HepG2 (cell line): ENCODE measurements around the gene IPO8. TPM values are rescaled to one million over a fixed set of nuclear protein-coding genes. Genes with fewer than 3 reads are reported as not detected.

ENCODE experiments used
- BCL6 ChIP-seq: IDR thresholded peaks from 2 replicates; pipeline ENCODE4 v1.6.1; 2016; ENCODE audit warnings: missing genetic modification reagents, missing compliant biosample characterization
- CEBPB ChIP-seq: IDR thresholded peaks from 2 replicates; pipeline ENCODE4 v1.6.1; 2011; ENCODE audit warnings: low read depth, low read length, improper control_type of control experiment, borderline replicate concordance
- EP300 ChIP-seq, 3 experiments: sonication (generic) in 1 of 3; formaldehyde crosslinking in 1 of 3; IDR thresholded peaks; 2 replicates each; pipeline versions ENCODE4 v1.5.1 to v1.6.1; 2011 to 2020; ENCODE audit warnings: low read depth in 2 of 3, low read length in 2 of 3, borderline replicate concordance in 1 of 3, improper control_type of control experiment in 1 of 3, mild to moderate bottlenecking in 1 of 3, missing genetic modification reagents in 1 of 3, moderate library complexity in 1 of 3
- FOXJ3 ChIP-seq: sonication (generic); formaldehyde crosslinking; IDR thresholded peaks from 2 replicates; pipeline ENCODE4 v1.4.0; 2020; ENCODE audit warnings: missing genetic modification reagents, mild to moderate bottlenecking, borderline replicate concordance
- FOXP1 ChIP-seq, 2 experiments: fragments of 450-650 bp in 1 of 2; IDR thresholded peaks; 2 replicates each; pipeline ENCODE4 v1.6.1; 2017 to 2018; ENCODE audit warnings: antibody characterized with exemption in 1 of 2
- GATAD2A ChIP-seq: IDR thresholded peaks from 2 replicates; pipeline ENCODE4 v1.6.1; 2016
- HNF4A ChIP-seq: sonication (generic); formaldehyde crosslinking; IDR thresholded peaks from 2 replicates; pipeline ENCODE4 v1.4.0; 2020; ENCODE audit warnings: missing genetic modification reagents
- IKZF4 ChIP-seq: sonication (generic); formaldehyde crosslinking; IDR thresholded peaks from 2 replicates; pipeline ENCODE4 v1.5.1; 2020; ENCODE audit warnings: borderline replicate concordance, mild to moderate bottlenecking, low read depth, missing genetic modification reagents; ENCODE audit errors: not compliant biosample characterization
- KDM1A ChIP-seq: IDR thresholded peaks from 2 replicates; pipeline ENCODE4 v1.6.1; 2016; ENCODE audit warnings: missing compliant biosample characterization
- MAFK ChIP-seq, 2 experiments: IDR thresholded peaks in 1 of 2; conservative IDR thresholded peaks in 1 of 2; 2 replicates each; pipeline ENCODE4 v1.6.1; 2011; ENCODE audit warnings: improper control_type of control experiment in 2 of 2, low read length in 2 of 2
- MIXL1 ChIP-seq: IDR thresholded peaks from 2 replicates; pipeline ENCODE4 v1.6.1; 2016
- NCOA2 ChIP-seq: sonication (generic); formaldehyde crosslinking; IDR thresholded peaks from 2 replicates; pipeline ENCODE4 v1.8.0; 2022; ENCODE audit warnings: inconsistent platforms
- POGZ ChIP-seq: sonication (generic); formaldehyde crosslinking; IDR thresholded peaks from 2 replicates; pipeline ENCODE4 v1.4.0; 2020; ENCODE audit warnings: mild to moderate bottlenecking, missing genetic modification reagents
- RBAK ChIP-seq: sonication (generic); formaldehyde crosslinking; IDR thresholded peaks from 2 replicates; pipeline ENCODE4 v1.5.1; 2020; ENCODE audit warnings: mild to moderate bottlenecking, missing genetic modification reagents
- RFXAP ChIP-seq: sonication (generic); formaldehyde crosslinking; IDR thresholded peaks from 2 replicates; pipeline ENCODE4 v1.4.0; 2020; ENCODE audit warnings: missing genetic modification reagents, borderline replicate concordance
- SIX4 ChIP-seq: sonication (generic); formaldehyde crosslinking; IDR thresholded peaks from 2 replicates; pipeline ENCODE4 v1.4.0; 2020; ENCODE audit warnings: missing genetic modification reagents
- SMARCC2 ChIP-seq: fragments of 450-650 bp; IDR thresholded peaks from 2 replicates; pipeline ENCODE4 v1.6.1; 2017; ENCODE audit warnings: antibody characterized with exemption, mild to moderate bottlenecking
- SYNCRIP ChIP-seq: fragments of 200-400 bp; formaldehyde crosslinking; IDR thresholded peaks from 2 replicates; pipeline ENCODE4 v1.6.1; 2018; ENCODE audit warnings: mild to moderate bottlenecking, low read depth, low read length; ENCODE audit not compliant: insufficient read depth
- TEAD3 ChIP-seq: optimal IDR thresholded peaks from 2 replicates; pipeline ENCODE3; 2016; ENCODE audit warnings: borderline replicate concordance
- THYN1 ChIP-seq: sonication (generic); formaldehyde crosslinking; IDR thresholded peaks from 2 replicates; pipeline ENCODE4 v1.8.1; 2023; ENCODE audit warnings: low read depth, mild to moderate bottlenecking, moderate library complexity, missing genetic modification reagents, borderline replicate concordance
- ZFP91 ChIP-seq: sonication (generic); formaldehyde crosslinking; IDR thresholded peaks from 2 replicates; pipeline ENCODE4 v1.9.0; 2022; ENCODE audit warnings: missing genetic modification reagents, mild to moderate bottlenecking, borderline replicate concordance
- ZNF251 ChIP-seq: sonication (generic); formaldehyde crosslinking; IDR thresholded peaks from 2 replicates; pipeline ENCODE4 v1.9.0; 2021; ENCODE audit warnings: mild to moderate bottlenecking, missing genetic modification reagents
- ZNF280B ChIP-seq: sonication (generic); formaldehyde crosslinking; IDR thresholded peaks from 2 replicates; pipeline ENCODE4 v1.5.0; 2020; ENCODE audit warnings: missing genetic modification reagents, mild to moderate bottlenecking, borderline replicate concordance
- ZNF644 ChIP-seq: IDR thresholded peaks from 2 replicates; pipeline ENCODE4 v1.6.1; 2016; ENCODE audit warnings: low read depth
- ZNF713 ChIP-seq: sonication (generic); formaldehyde crosslinking; IDR thresholded peaks from 2 replicates; pipeline ENCODE4 v1.4.0; 2020; ENCODE audit warnings: mild to moderate bottlenecking, missing genetic modification reagents
- ZZZ3 ChIP-seq: sonication (generic); formaldehyde crosslinking; IDR thresholded peaks from 2 replicates; pipeline ENCODE4 v1.4.0; 2020; ENCODE audit warnings: missing genetic modification reagents, mild to moderate bottlenecking, borderline replicate concordance
- polyA plus RNA-seq, 8 experiments: library from polyadenylated mRNA; depleted of rRNA in 3 of 8; stranded (reverse) in 7 of 8; unstranded in 1 of 8; fragments of >200 nt; fragmentation: Illumina TruSeq in 4 of 8; extraction: Trizol in 4 of 8; gene quantifications; 2 replicates each; pipeline versions ENCODE4 v1.2.1 to v1.2.3, GENCODE V29; 2011 to 2016; ENCODE audit warnings: low read depth in 4 of 8, missing spikeins in 1 of 8, mixed read lengths in 1 of 8; ENCODE audit not compliant: insufficient read depth in 1 of 8
- total RNA-seq, 5 experiments: library from RNA; depleted of rRNA; stranded (reverse); fragments of >200 nt; fragmentation: Illumina TruSeq; extraction: Trizol; gene quantifications; 2 replicates each; pipeline ENCODE4 v1.2.3, GENCODE V29; 2016; ENCODE audit warnings: low read depth in 1 of 5
- TF ChIP-seq, protein P1 (sequence below): IDR thresholded peaks from 2 replicates; pipeline ENCODE4 v1.6.1; 2016; ENCODE audit warnings: missing compliant biosample characterization, missing genetic modification reagents, borderline replicate concordance
- TF ChIP-seq, protein P2 (sequence below): sonication (generic); formaldehyde crosslinking; IDR thresholded peaks from 2 replicates; pipeline ENCODE4 v1.5.0; 2020; ENCODE audit warnings: mild to moderate bottlenecking, low read depth, missing genetic modification reagents, borderline replicate concordance

The IPO8 gene
- total and polyA plus RNA-seq, 2 of the 13 experiments (the other 11 are each of a cell fraction or from before 2014, with no cell fraction given) = 6.3 to 21.8 TPM

DNA sequence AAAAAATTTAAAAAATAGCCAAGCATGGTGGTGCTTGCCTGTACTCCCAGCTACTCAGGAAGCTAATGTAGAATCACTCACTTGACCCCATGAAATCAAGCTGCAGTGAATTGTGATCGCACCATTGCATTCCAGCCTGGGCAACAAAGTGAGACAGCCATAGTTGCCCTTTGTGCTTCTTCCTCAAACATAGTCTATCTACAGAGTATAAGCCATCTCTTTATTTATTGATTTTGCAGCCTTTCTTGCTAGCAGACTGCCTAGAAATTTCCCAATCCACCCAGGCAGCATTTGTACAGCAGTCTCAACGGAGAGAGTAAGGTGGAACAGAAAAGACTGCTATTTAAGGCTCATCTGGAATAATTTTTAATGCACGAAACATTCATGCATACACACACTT lies 68.8 kb downstream of the IPO8 start (continued):
- no peak for TF ChIP-seq ZZZ3 (CRISPR knock-in tag)
- TF ChIP-seq FOXJ3 (CRISPR knock-in tag) = 0 out of 2 replicates have a peak, but pooled peaks have one; percentile 22
- peak; percentile 58 for TF ChIP-seq POGZ (CRISPR knock-in tag)
- no peak for TF ChIP-seq NCOA2 (CRISPR knock-in tag)
- TF ChIP-seq ZNF713 = no peak
- TF ChIP-seq, protein P1, sequence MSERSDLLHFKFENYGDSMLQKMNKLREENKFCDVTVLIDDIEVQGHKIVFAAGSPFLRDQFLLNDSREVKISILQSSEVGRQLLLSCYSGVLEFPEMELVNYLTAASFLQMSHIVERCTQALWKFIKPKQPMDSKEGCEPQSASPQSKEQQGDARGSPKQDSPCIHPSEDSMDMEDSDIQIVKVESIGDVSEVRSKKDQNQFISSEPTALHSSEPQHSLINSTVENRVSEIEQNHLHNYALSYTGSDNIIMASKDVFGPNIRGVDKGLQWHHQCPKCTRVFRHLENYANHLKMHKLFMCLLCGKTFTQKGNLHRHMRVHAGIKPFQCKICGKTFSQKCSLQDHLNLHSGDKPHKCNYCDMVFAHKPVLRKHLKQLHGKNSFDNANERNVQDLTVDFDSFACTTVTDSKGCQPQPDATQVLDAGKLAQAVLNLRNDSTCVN = no peak
- TF ChIP-seq SMARCC2 = no peak
- TF ChIP-seq THYN1 (CRISPR knock-in tag) = no peak
- no peak for TF ChIP-seq MAFK (conservative IDR thresholded peaks at IDR 0.05 in 1 of 2, IDR thresholded peaks at IDR 0.05 in 1 of 2; ENCODE audit: low read length in 2 of 2)
- 0 out of 2 replicates have a peak, but pooled peaks have one; percentile 11 for TF ChIP-seq KDM1A (CRISPR knock-in tag)
- peak; percentile 74 for TF ChIP-seq HNF4A
- TF ChIP-seq BCL6 = peak; percentile 32; the same call in 1 of the 2 replicates
- no peak for TF ChIP-seq ZFP91 (CRISPR knock-in tag)
- TF ChIP-seq SYNCRIP = no peak
- TF ChIP-seq ZNF644 (CRISPR knock-in tag) = peak; percentile 60; the same call in 1 of the 2 replicates
- peak in 1 of 2 experiments; percentile 45; a peak in 1 of 4 replicates for TF ChIP-seq EP300 (IDR thresholded peaks at IDR 0.05; ENCODE audit: low read depth in 2 of 2, low read length in 2 of 2)
- TF ChIP-seq EP300 (CRISPR knock-in tag; IDR thresholded peaks at IDR 0.05; ENCODE audit: borderline replicate concordance) = no peak
- peak; percentile 77 for TF ChIP-seq GATAD2A (CRISPR knock-in tag)
- TF ChIP-seq IKZF4 (CRISPR knock-in tag) = no peak
- TF ChIP-seq CEBPB = peak; percentile 72; the same call in 1 of the 2 replicates
- no peak for TF ChIP-seq RBAK (CRISPR knock-in tag)
- no peak for TF ChIP-seq FOXP1 (IDR thresholded peaks at IDR 0.05)
- TF ChIP-seq FOXP1 (CRISPR knock-in tag; IDR thresholded peaks at IDR 0.05) = peak; percentile 25; the same call in 1 of the 2 replicates
- no peak for TF ChIP-seq SIX4 (CRISPR knock-in tag)
- TF ChIP-seq ZNF251 (CRISPR knock-in tag) = no peak
- TF ChIP-seq, protein P2, sequence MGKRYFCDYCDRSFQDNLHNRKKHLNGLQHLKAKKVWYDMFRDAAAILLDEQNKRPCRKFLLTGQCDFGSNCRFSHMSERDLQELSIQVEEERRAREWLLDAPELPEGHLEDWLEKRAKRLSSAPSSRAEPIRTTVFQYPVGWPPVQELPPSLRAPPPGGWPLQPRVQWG (CRISPR knock-in tag) = no peak
- TF ChIP-seq ZNF280B (CRISPR knock-in tag) = no peak
- TF ChIP-seq RFXAP (CRISPR knock-in tag) = no peak
- TF ChIP-seq MIXL1 (CRISPR knock-in tag) = 0 out of 2 replicates have a peak, but pooled peaks have one; percentile 12
- TF ChIP-seq TEAD3 = peak; percentile 82
